Glutamatergic neuron (in vitro differentiated cells): ENCODE data around the gene OTOS. TPM values are rescaled to one million over a fixed set of nuclear protein-coding genes. Genes with fewer than 3 reads are reported as not detected.

Source experiments
- DNase-seq: peaks from one replicate; pipeline ENCODE4 v3.0.0; 2022
- H3K27ac Mint-ChIP-seq: one replicate; pipeline ENCODE4 v1.8.0; 2020; ENCODE audit warnings: mild to moderate bottlenecking, mixed read lengths, inconsistent platforms; ENCODE audit not compliant: unreplicated experiment
- H3K27me3 Mint-ChIP-seq: one replicate; pipeline ENCODE4 v1.8.0; 2020; ENCODE audit warnings: mild to moderate bottlenecking, moderate library complexity, mixed read lengths, inconsistent platforms; ENCODE audit not compliant: unreplicated experiment
- H3K36me3 Mint-ChIP-seq: one replicate; pipeline ENCODE4 v1.8.0; 2020; ENCODE audit warnings: mild to moderate bottlenecking, mixed read lengths, inconsistent platforms; ENCODE audit not compliant: unreplicated experiment
- H3K4me1 Mint-ChIP-seq: one replicate; pipeline ENCODE4 v1.8.0; 2020; ENCODE audit warnings: mild to moderate bottlenecking, low read depth, mixed read lengths, inconsistent platforms; ENCODE audit not compliant: unreplicated experiment
- H3K4me3 Mint-ChIP-seq: one replicate; pipeline ENCODE4 v1.8.0; 2020; ENCODE audit warnings: mild to moderate bottlenecking, mixed read lengths, inconsistent platforms; ENCODE audit not compliant: unreplicated experiment
- H3K9me3 Mint-ChIP-seq: one replicate; pipeline ENCODE4 v1.8.0; 2020; ENCODE audit warnings: mild to moderate bottlenecking, moderate library complexity, mixed read lengths, inconsistent platforms; ENCODE audit not compliant: unreplicated experiment
- total RNA-seq: library from RNA; stranded (reverse); fragmentation: NEBNext Ultra II Directional; extraction: Animal tissue kit (Norgen Biotek cat#: 25700); gene quantifications from one replicate; pipeline ENCODE4 v1.2.1, GENCODE V29; 2021; ENCODE audit not compliant: unreplicated experiment
- TF ChIP-seq, protein P1 (sequence below): fragments of 200-600 bp; sonication (generic); IDR thresholded peaks from one replicate; pipeline ENCODE4 v1.5.0; 2021; ENCODE audit not compliant: partially characterized antibody, unreplicated experiment

OTOS gene
- total RNA-seq, 1 donor from 2014 or later: not detected

- DNase-seq: no peak
- H3K4me1 Mint-ChIP-seq: peaks cover 14% of the 10 kb centered on the region
Observed at GRCh38 chr2:240183875-240184590, 43.6 kb upstream of the OTOS start.

GRCh38 chr2:240183006-240183874 is 42.8 kb upstream of the OTOS start:
- H3K27ac Mint-ChIP-seq: peak overlapping the region; percentile 88
- peaks cover 12% of the 10 kb centered on the region for H3K27me3 Mint-ChIP-seq
- H3K9me3 Mint-ChIP-seq: peaks cover 10% of the 10 kb centered on the region
- H3K36me3 Mint-ChIP-seq: peaks cover 22% of the 10 kb centered on the region
- H3K4me3 Mint-ChIP-seq: peak overlapping the region; percentile 25
- peaks cover 16% of the 10 kb centered on the region for H3K4me1 Mint-ChIP-seq
- peak; percentile 55 for DNase-seq
- TF ChIP-seq, protein P1, sequence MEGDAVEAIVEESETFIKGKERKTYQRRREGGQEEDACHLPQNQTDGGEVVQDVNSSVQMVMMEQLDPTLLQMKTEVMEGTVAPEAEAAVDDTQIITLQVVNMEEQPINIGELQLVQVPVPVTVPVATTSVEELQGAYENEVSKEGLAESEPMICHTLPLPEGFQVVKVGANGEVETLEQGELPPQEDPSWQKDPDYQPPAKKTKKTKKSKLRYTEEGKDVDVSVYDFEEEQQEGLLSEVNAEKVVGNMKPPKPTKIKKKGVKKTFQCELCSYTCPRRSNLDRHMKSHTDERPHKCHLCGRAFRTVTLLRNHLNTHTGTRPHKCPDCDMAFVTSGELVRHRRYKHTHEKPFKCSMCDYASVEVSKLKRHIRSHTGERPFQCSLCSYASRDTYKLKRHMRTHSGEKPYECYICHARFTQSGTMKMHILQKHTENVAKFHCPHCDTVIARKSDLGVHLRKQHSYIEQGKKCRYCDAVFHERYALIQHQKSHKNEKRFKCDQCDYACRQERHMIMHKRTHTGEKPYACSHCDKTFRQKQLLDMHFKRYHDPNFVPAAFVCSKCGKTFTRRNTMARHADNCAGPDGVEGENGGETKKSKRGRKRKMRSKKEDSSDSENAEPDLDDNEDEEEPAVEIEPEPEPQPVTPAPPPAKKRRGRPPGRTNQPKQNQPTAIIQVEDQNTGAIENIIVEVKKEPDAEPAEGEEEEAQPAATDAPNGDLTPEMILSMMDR: no peak

More at GRCh38 chr2:240183875-240184590, 43.6 kb upstream of the OTOS start:
- Mint-ChIP-seq H3K9me3 (peaks cover 10% of the 10 kb centered on the region), H3K4me3 (no peak overlapping the region), H3K36me3 (peaks cover 27% of the 10 kb centered on the region), H3K27ac (no peak overlapping the region), H3K27me3 (peaks cover 10% of the 10 kb centered on the region)
- TF ChIP-seq, protein P1: no peak

DNA sequence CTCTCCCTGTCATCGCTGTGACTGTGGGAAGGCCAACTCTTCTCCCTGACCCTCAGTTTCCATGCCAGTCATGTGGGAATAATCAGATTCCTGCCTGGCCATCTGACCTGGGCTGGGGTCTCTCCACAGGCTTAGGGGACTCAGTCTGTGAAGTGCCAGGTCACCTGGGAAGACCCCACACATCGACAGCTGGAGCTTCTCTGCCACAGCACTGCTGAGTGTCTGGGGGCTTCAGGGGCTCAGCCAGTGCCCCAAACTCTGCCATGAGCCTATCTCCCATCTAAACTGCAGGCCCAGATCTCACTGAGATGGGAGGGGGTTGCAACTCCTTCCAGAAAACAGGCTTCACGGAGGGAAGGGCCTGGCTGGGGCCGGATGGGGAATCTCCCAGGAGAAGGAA is 42.0 kb upstream of the OTOS start:
- Mint-ChIP-seq H3K27ac (peak overlapping the region; percentile 22), H3K9me3 (peaks cover 10% of the 10 kb centered on the region), H3K4me3 (no peak overlapping the region), H3K4me1 (peaks cover 16% of the 10 kb centered on the region), H3K36me3 (peaks cover 17% of the 10 kb centered on the region), H3K27me3 (peaks cover 12% of the 10 kb centered on the region)
- TF ChIP-seq, protein P1: no peak
- no peak for DNase-seq

- TF ChIP-seq, protein P1: no peak
- Mint-ChIP-seq H3K4me1 (peaks cover 16% of the 10 kb centered on the region), H3K27me3 (peaks cover 12% of the 10 kb centered on the region), H3K36me3 (peaks cover 15% of the 10 kb centered on the region), H3K4me3 (no peak overlapping the region), H3K27ac (no peak overlapping the region), H3K9me3 (peaks cover 10% of the 10 kb centered on the region)
- no peak for DNase-seq
Observed at GRCh38 chr2:240182001-240182400, 41.5 kb upstream of the OTOS start.
